ENCODE data around the gene LCMT1. TPM values are rescaled to one million over a fixed set of nuclear protein-coding genes. Genes with fewer than 3 reads are reported as not detected.

Gene LCMT1
- total and polyA plus RNA-seq, 4 donors: 40.1 to 70.9 (median 59.0) TPM

Small RNAs within 50 kb of the gene (small RNA-seq; reads per million reads assigned to genes)
- gene RN7SL557P (ENCODE audit: low replicate concordance): not detected

Other genes with a start within 250 kb of the LCMT1 start
- gene ARHGAP17, start 96.4 kb upstream of the LCMT1 start, total RNA-seq: 10 to 100 TPM; 36.8 to 37.4 TPM
- 10 to 100 TPM; 53.1 to 62.8 TPM for gene ARHGAP17, start 96.4 kb upstream of the LCMT1 start, polyA plus RNA-seq (ENCODE audit: insufficient read length in 2 of 2)
- gene AQP8, start 105.2 kb downstream of the LCMT1 start, total RNA-seq: not detected
- gene AQP8, start 105.2 kb downstream of the LCMT1 start, polyA plus RNA-seq (ENCODE audit: insufficient read length in 2 of 2): under 1 TPM; 0.27 to 0.29 TPM
- 10 to 100 TPM; 10.2 to 11.8 TPM for gene ZKSCAN2, start 146.1 kb downstream of the LCMT1 start, total RNA-seq
- gene ZKSCAN2, start 146.1 kb downstream of the LCMT1 start, polyA plus RNA-seq (ENCODE audit: insufficient read length in 2 of 2): 10 to 100 TPM; 11.8 to 16.1 TPM